HepG2 (cell line): ENCODE data around the gene DHRS12. TPM values are rescaled to one million over a fixed set of nuclear protein-coding genes. Genes with fewer than 3 reads are reported as not detected.

Source experiments
- ATAC-seq: fragments of 200-7000 bp; cut with Tn5 transposase; 3 replicates; pipeline ENCODE4 v1.9.1; 2020; ENCODE audit warnings: mild to moderate bottlenecking, moderate library complexity
- BruUV-seq: library from RNA; stranded (reverse); fragments of 400-500 nt; replicated peaks from 2 replicates; lab custom pipeline; 2021; lab: Mats Ljungman, UMichigan
- CTCF ChIA-PET: fragments of 300-600 bp; formaldehyde crosslinking; extraction: SDS; loops from one replicate; lab custom pipeline; 2021; ENCODE audit warnings: low total read pairs, inconsistent platforms, low intra/inter-chr PET ratio; lab: Yijun Ruan, JAX
- POLR2A ChIA-PET: fragments of 350-600 bp; sonication (Branson Sonifier 250); formaldehyde crosslinking; loops from one replicate; lab custom pipeline; 2020; ENCODE audit warnings: antibody characterized with exemption, inconsistent platforms; lab: Yijun Ruan, JAX
- DNase-seq: peaks from one replicate; pipeline ENCODE4 v3.0.0-alpha.2; 2015; ENCODE audit warnings: low spot score
- FAIRE-seq: peaks from 3 replicates; lab custom pipeline; 2011; peaks lifted over from hg19 to GRCh38; lab: Jason Lieb, UNC
- H2AFZ ChIP-seq: one replicate; pipeline ENCODE4 v1.6.1; 2011; ENCODE audit warnings: low read length, inconsistent platforms
- H3K27ac ChIP-seq: fragments of 300-600 bp; 3 replicates; pipeline ENCODE4 v1.8.0; 2011; ENCODE audit warnings: mixed run types, mild to moderate bottlenecking, mixed read lengths, low read length, inconsistent platforms; ENCODE audit not compliant: insufficient read depth; ENCODE audit errors: extremely low read length
- H3K27me3 ChIP-seq, 2 experiments: fragments of 200-600 bp in 1 of 2; 2 replicates in 1 of 2; 3 replicates in 1 of 2; pipeline versions ENCODE4 v1.6.0 to v1.8.0; 2011; ENCODE audit warnings: low read length in 2 of 2, mild to moderate bottlenecking in 2 of 2, moderate library complexity in 2 of 2, inconsistent platforms in 1 of 2; ENCODE audit not compliant: insufficient read depth in 2 of 2, control insufficient read depth in 1 of 2
- H3K36me3 ChIP-seq, 2 experiments: fragments of 200-600 bp in 1 of 2; replicated peaks in 1 of 2; 2 replicates in 1 of 2; 3 replicates in 1 of 2; pipeline versions ENCODE4 v1.5.1 to v1.8.0; 2011; ENCODE audit warnings: low read length in 2 of 2, inconsistent platforms in 1 of 2; ENCODE audit not compliant: insufficient read depth in 2 of 2, control insufficient read depth in 1 of 2
- H3K4me1 ChIP-seq: 2 replicates; pipeline ENCODE4 v1.5.1; 2012; ENCODE audit warnings: low read length, inconsistent platforms; ENCODE audit not compliant: insufficient read depth
- H3K4me2 ChIP-seq: 2 replicates; pipeline ENCODE4 v1.6.0; 2011; ENCODE audit warnings: low read depth, low read length, inconsistent platforms
- H3K4me3 ChIP-seq, 3 experiments: fragments of 200-600 bp in 1 of 3; sonication (generic), shearing (Covaris generic) in 1 of 3; replicated peaks in 1 of 3; 2 replicates each; pipeline ENCODE4 v1.5.1; 2011 to 2016; ENCODE audit warnings: low read length in 3 of 3, inconsistent platforms in 2 of 3, low read depth in 2 of 3, mild to moderate bottlenecking in 2 of 3, control low read depth in 1 of 3, mixed read lengths in 1 of 3; ENCODE audit not compliant: insufficient read depth in 1 of 3
- H3K79me2 ChIP-seq: one replicate; pipeline ENCODE4 v1.6.1; 2011; ENCODE audit warnings: low read length, inconsistent platforms; ENCODE audit not compliant: insufficient read depth
- H3K9ac ChIP-seq: 2 replicates; pipeline ENCODE4 v1.6.0; 2011; ENCODE audit warnings: mild to moderate bottlenecking, low read depth, low read length, inconsistent platforms; ENCODE audit not compliant: insufficient read depth
- H3K9me3 ChIP-seq: 2 replicates; pipeline ENCODE4 v1.5.1; 2012; ENCODE audit warnings: mild to moderate bottlenecking, low read length
- H4K20me1 ChIP-seq: 2 replicates; pipeline ENCODE4 v1.6.0; 2011; ENCODE audit warnings: inconsistent platforms, mild to moderate bottlenecking, low read length, moderate library complexity; ENCODE audit not compliant: insufficient read depth
- ATF1 ChIP-seq: IDR thresholded peaks from 2 replicates; pipeline ENCODE4 v1.6.1; 2016; ENCODE audit warnings: mild to moderate bottlenecking, control low read depth
- GLI4 ChIP-seq: sonication (generic); formaldehyde crosslinking; IDR thresholded peaks from 2 replicates; pipeline ENCODE4 v1.5.1; 2020; ENCODE audit warnings: missing genetic modification reagents, mild to moderate bottlenecking, moderate library complexity, borderline replicate concordance
- HNF4A ChIP-seq: sonication (generic); formaldehyde crosslinking; IDR thresholded peaks from 2 replicates; pipeline ENCODE4 v1.4.0; 2020; ENCODE audit warnings: missing genetic modification reagents
- HNRNPL ChIP-seq: fragments of 200-400 bp; formaldehyde crosslinking; IDR thresholded peaks from 2 replicates; pipeline ENCODE4 v1.6.1; 2017; ENCODE audit warnings: mild to moderate bottlenecking, low read depth, low read length
- PAF1 ChIP-seq: IDR thresholded peaks from 2 replicates; pipeline ENCODE4 v1.6.1; 2016; ENCODE audit warnings: missing genetic modification reagents, missing compliant biosample characterization
- SIX4 ChIP-seq: sonication (generic); formaldehyde crosslinking; IDR thresholded peaks from 2 replicates; pipeline ENCODE4 v1.4.0; 2020; ENCODE audit warnings: missing genetic modification reagents
- SYNCRIP ChIP-seq: fragments of 200-400 bp; formaldehyde crosslinking; IDR thresholded peaks from 2 replicates; pipeline ENCODE4 v1.6.1; 2018; ENCODE audit warnings: mild to moderate bottlenecking, low read depth, low read length; ENCODE audit not compliant: insufficient read depth
- ZFP90 ChIP-seq: sonication (generic); formaldehyde crosslinking; IDR thresholded peaks from 2 replicates; pipeline ENCODE4 v1.8.0; 2022; ENCODE audit warnings: missing genetic modification reagents, mild to moderate bottlenecking, inconsistent platforms, borderline replicate concordance
- ZNF180 ChIP-seq: sonication (generic); formaldehyde crosslinking; IDR thresholded peaks from 2 replicates; pipeline ENCODE4 v1.4.0; 2020; ENCODE audit warnings: low read depth, missing genetic modification reagents, borderline replicate concordance
- ZNF720 ChIP-seq: sonication (generic); formaldehyde crosslinking; IDR thresholded peaks from 2 replicates; pipeline ENCODE4 v1.4.0; 2020; ENCODE audit warnings: missing genetic modification reagents
- ZNF75D ChIP-seq: sonication (generic); formaldehyde crosslinking; IDR thresholded peaks from 2 replicates; pipeline ENCODE4 v1.8.1; 2023; ENCODE audit warnings: missing genetic modification reagents, mild to moderate bottlenecking, borderline replicate concordance
- ZNF792 ChIP-seq: IDR thresholded peaks from 2 replicates; pipeline ENCODE4 v1.6.1; 2016
- ZNF850 ChIP-seq: sonication (generic); formaldehyde crosslinking; conservative IDR thresholded peaks from 2 replicates; pipeline ENCODE4 v1.9.0; 2021; ENCODE audit warnings: mild to moderate bottlenecking, missing genetic modification reagents
- WGBS: methylation state at CpG from one replicate; pipeline ENCODE4 v1.1.6; 2017; ENCODE audit warnings: low lambda C conversion rate; 5-methylcytosine and 5-hydroxymethylcytosine counted together
- in situ Hi-C: cut with HindIII; loops from 2 replicates; pipeline ENCODE4 v1.10.0; 2017; ENCODE audit warnings: low pct_unique_long_range_greater_than_20kb; ENCODE audit not compliant: extremely low pct_ligation_motif_present
- intact Hi-C: fragments of 100-400 bp; cut with micrococcal nuclease; formaldehyde crosslinking; loops from one replicate; pipeline ENCODE4 v1.10.0; 2022; ENCODE audit not compliant: unreplicated experiment
- polyA plus RNA-seq, 8 experiments: library from polyadenylated mRNA; depleted of rRNA in 3 of 8; stranded (reverse) in 7 of 8; unstranded in 1 of 8; fragments of >200 nt; fragmentation: Illumina TruSeq in 4 of 8; extraction: Trizol in 4 of 8; gene quantifications; 2 replicates each; pipeline versions ENCODE4 v1.2.1 to v1.2.3, GENCODE V29; 2011 to 2016; ENCODE audit warnings: low read depth in 4 of 8, missing spikeins in 1 of 8, mixed read lengths in 1 of 8; ENCODE audit not compliant: insufficient read depth in 1 of 8
- total RNA-seq, 5 experiments: library from RNA; depleted of rRNA; stranded (reverse); fragments of >200 nt; fragmentation: Illumina TruSeq; extraction: Trizol; gene quantifications; 2 replicates each; pipeline ENCODE4 v1.2.3, GENCODE V29; 2016; ENCODE audit warnings: low read depth in 1 of 5
- TF ChIP-seq, protein P1 (sequence below): sonication (generic); formaldehyde crosslinking; IDR thresholded peaks from 2 replicates; pipeline ENCODE4 v1.5.1; 2020; ENCODE audit warnings: missing genetic modification reagents, mild to moderate bottlenecking, borderline replicate concordance
- TF ChIP-seq, protein P2 (sequence below): sonication (generic); formaldehyde crosslinking; IDR thresholded peaks from 2 replicates; pipeline ENCODE4 v1.4.0; 2020; ENCODE audit warnings: mild to moderate bottlenecking, missing genetic modification reagents, borderline replicate concordance
- TF ChIP-seq, protein P3 (sequence below): sonication (generic); formaldehyde crosslinking; IDR thresholded peaks from 2 replicates; pipeline ENCODE4 v1.8.0; 2022; ENCODE audit warnings: mild to moderate bottlenecking, missing genetic modification reagents, borderline replicate concordance

Gene DHRS12
- total and polyA plus RNA-seq, 2 of the 13 experiments (the other 11 are each of a cell fraction or from before 2014, with no cell fraction given) = 7.2 to 8.4 TPM

DNA sequence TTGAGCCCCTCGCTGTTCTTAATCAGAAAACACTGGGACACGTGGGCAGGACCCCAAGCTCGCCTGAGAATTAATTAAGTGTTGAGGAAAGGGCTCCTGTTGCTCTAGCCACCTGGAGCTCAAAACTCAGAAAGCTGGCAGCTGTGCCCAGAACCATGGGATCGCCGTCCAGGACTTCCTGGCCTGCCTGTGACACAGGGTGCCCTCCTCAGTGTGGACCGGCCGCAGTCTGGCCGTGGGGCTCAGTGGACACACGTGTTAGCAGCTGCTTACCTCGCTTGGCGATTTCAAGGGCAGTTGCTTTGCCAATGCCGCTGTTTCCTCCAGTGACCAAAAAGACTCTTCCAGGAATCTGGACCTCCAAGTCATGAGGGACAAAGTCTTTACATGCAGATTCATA is 4.7 kb downstream of the DHRS12 start:
- BruUV-seq = no TSS peak
- no peak for DNase-seq
- H3K9ac ChIP-seq = no peak overlapping the region
- no peak overlapping the region for H2AFZ ChIP-seq
- ATAC-seq = no peak
- H4K20me1 ChIP-seq = no peaks in the 10 kb centered on the region
- CTCF ChIA-PET = interaction anchor here (1.9 kb wide), 1 partner anchor 365 kb away, joined by 4 read pairs; no protein-coding TSS in a partner anchor
- peaks cover 41% of the 10 kb centered on the region for H3K4me1 ChIP-seq
- H3K9me3 ChIP-seq = no peaks in the 10 kb centered on the region
- 98% methylated on average over 7 of the region's 12 CpGs for WGBS
- no peaks in the 10 kb centered on the region for H3K79me2 ChIP-seq
- H3K4me3 ChIP-seq = no peak overlapping the region
- no peak for FAIRE-seq
- H3K27ac ChIP-seq = no peak overlapping the region
- H3K27me3 ChIP-seq = no peaks in the 10 kb centered on the region
- 0 out of 5 replicates have a peak, but pooled peaks cover 0 to 1% of the 10 kb centered on the region in 2 experiments for H3K36me3 ChIP-seq
- intact Hi-C loops = loop anchor here (5.0 kb wide), 3 partner anchors 212 to 672 kb away; no protein-coding TSS in a partner anchor
- no peak overlapping the region for H3K4me2 ChIP-seq
- in situ Hi-C loops = loop anchor here (10.0 kb wide), 2 partner anchors 354 to 674 kb away; no protein-coding TSS in a partner anchor
- POLR2A ChIA-PET = interaction anchor here (1.3 to 1.6 kb wide), 2 partner anchors 346 to 348 kb away, joined by 3 to 5 read pairs; partner anchors contain the start of gene INTS6
- TF ChIP-seq SIX4 (CRISPR knock-in tag) = no peak
- TF ChIP-seq ZNF792 (CRISPR knock-in tag) = no peak
- no peak for TF ChIP-seq ATF1
- TF ChIP-seq HNF4A = no peak
- no peak for TF ChIP-seq PAF1 (CRISPR knock-in tag)
- TF ChIP-seq GLI4 (CRISPR knock-in tag) = no peak
- TF ChIP-seq, protein P1, sequence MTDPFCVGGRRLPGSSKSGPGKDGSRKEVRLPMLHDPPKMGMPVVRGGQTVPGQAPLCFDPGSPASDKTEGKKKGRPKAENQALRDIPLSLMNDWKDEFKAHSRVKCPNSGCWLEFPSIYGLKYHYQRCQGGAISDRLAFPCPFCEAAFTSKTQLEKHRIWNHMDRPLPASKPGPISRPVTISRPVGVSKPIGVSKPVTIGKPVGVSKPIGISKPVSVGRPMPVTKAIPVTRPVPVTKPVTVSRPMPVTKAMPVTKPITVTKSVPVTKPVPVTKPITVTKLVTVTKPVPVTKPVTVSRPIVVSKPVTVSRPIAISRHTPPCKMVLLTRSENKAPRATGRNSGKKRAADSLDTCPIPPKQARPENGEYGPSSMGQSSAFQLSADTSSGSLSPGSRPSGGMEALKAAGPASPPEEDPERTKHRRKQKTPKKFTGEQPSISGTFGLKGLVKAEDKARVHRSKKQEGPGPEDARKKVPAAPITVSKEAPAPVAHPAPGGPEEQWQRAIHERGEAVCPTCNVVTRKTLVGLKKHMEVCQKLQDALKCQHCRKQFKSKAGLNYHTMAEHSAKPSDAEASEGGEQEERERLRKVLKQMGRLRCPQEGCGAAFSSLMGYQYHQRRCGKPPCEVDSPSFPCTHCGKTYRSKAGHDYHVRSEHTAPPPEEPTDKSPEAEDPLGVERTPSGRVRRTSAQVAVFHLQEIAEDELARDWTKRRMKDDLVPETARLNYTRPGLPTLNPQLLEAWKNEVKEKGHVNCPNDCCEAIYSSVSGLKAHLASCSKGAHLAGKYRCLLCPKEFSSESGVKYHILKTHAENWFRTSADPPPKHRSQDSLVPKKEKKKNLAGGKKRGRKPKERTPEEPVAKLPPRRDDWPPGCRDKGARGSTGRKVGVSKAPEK (CRISPR knock-in tag) = no peak
- TF ChIP-seq ZFP90 (CRISPR knock-in tag) = no peak
- no peak for TF ChIP-seq ZNF180 (CRISPR knock-in tag)
- TF ChIP-seq, protein P2, sequence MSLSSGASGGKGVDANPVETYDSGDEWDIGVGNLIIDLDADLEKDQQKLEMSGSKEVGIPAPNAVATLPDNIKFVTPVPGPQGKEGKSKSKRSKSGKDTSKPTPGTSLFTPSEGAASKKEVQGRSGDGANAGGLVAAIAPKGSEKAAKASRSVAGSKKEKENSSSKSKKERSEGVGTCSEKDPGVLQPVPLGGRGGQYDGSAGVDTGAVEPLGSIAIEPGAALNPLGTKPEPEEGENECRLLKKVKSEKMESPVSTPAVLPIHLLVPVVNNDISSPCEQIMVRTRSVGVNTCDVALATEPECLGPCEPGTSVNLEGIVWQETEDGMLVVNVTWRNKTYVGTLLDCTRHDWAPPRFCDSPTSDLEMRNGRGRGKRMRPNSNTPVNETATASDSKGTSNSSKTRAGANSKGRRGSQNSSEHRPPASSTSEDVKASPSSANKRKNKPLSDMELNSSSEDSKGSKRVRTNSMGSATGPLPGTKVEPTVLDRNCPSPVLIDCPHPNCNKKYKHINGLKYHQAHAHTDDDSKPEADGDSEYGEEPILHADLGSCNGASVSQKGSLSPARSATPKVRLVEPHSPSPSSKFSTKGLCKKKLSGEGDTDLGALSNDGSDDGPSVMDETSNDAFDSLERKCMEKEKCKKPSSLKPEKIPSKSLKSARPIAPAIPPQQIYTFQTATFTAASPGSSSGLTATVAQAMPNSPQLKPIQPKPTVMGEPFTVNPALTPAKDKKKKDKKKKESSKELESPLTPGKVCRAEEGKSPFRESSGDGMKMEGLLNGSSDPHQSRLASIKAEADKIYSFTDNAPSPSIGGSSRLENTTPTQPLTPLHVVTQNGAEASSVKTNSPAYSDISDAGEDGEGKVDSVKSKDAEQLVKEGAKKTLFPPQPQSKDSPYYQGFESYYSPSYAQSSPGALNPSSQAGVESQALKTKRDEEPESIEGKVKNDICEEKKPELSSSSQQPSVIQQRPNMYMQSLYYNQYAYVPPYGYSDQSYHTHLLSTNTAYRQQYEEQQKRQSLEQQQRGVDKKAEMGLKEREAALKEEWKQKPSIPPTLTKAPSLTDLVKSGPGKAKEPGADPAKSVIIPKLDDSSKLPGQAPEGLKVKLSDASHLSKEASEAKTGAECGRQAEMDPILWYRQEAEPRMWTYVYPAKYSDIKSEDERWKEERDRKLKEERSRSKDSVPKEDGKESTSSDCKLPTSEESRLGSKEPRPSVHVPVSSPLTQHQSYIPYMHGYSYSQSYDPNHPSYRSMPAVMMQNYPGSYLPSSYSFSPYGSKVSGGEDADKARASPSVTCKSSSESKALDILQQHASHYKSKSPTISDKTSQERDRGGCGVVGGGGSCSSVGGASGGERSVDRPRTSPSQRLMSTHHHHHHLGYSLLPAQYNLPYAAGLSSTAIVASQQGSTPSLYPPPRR = no peak
- TF ChIP-seq ZNF720 (CRISPR knock-in tag) = no peak
- no peak for TF ChIP-seq ZNF75D (CRISPR knock-in tag)
- TF ChIP-seq SYNCRIP = no peak
- no peak for TF ChIP-seq ZNF850 (CRISPR knock-in tag)
- TF ChIP-seq HNRNPL = no peak
- TF ChIP-seq, protein P3, sequence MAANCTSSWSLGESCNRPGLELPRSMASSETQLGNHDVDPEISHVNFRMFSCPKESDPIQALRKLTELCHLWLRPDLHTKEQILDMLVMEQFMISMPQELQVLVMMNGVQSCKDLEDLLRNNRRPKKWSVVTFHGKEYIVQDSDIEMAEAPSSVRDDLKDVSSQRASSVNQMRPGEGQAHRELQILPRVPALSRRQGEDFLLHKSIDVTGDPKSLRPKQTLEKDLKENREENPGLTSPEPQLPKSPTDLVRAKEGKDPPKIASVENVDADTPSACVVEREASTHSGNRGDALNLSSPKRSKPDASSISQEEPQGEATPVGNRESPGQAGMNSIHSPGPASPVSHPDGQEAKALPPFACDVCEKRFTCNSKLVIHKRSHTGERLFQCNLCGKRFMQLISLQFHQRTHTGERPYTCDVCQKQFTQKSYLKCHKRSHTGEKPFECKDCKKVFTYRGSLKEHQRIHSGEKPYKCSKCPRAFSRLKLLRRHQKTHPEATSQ (CRISPR knock-in tag) = no peak
